HEK293 (cell line): ENCODE results near the gene CTRB1.

Experiments used
- CTCF ChIA-PET: fragments of 350-600 bp; formaldehyde crosslinking; extraction: SDS; loops from one replicate; lab custom pipeline; 2021; ENCODE audit warnings: antibody characterized with exemption; lab: Yijun Ruan, JAX
- POLR2A ChIA-PET: fragments of 300-600 bp; formaldehyde crosslinking; extraction: SDS; loops from one replicate; lab custom pipeline; 2020; ENCODE audit warnings: antibody characterized with exemption, inconsistent platforms; lab: Yijun Ruan, JAX
- H3K27ac ChIP-seq: fragments of 200-500 bp; sonication (Bioruptor generic); 2 replicates; pipeline ENCODE4 v1.5.1; 2014; ENCODE audit warnings: low read depth, low read length, control low read depth, inconsistent platforms; ENCODE audit errors: extremely low read depth
- H3K36me3 ChIP-seq, 2 experiments: fragments of 200-500 bp in 1 of 2; sonication (Bioruptor generic) in 1 of 2; 1 replicate in 1 of 2; 2 replicates in 1 of 2; pipeline ENCODE4 v1.5.1; 2014 to 2017; ENCODE audit warnings: inconsistent platforms in 2 of 2, low read length in 2 of 2; ENCODE audit not compliant: control insufficient read depth in 2 of 2, insufficient read depth in 1 of 2
- H3K4me1 ChIP-seq: fragments of 200-500 bp; sonication (Bioruptor generic); 2 replicates; pipeline ENCODE4 v1.5.1; 2014; ENCODE audit warnings: mild to moderate bottlenecking, low read length, inconsistent platforms; ENCODE audit not compliant: control insufficient read depth, insufficient read depth
- H3K4me3 ChIP-seq: 2 replicates; pipeline ENCODE4 v1.5.1; 2011; ENCODE audit warnings: low read depth, mild to moderate bottlenecking, control low read depth, low read length, moderate library complexity
- H3K9me3 ChIP-seq: fragments of 200-500 bp; sonication (Bioruptor generic); 2 replicates; pipeline ENCODE4 v1.5.1; 2014; ENCODE audit warnings: low read depth, low read length, inconsistent platforms; ENCODE audit not compliant: control insufficient read depth, insufficient read depth
- BCL11A ChIP-seq: fragments of 450-650 bp; formaldehyde crosslinking; IDR thresholded peaks from 2 replicates; pipeline ENCODE4 v1.5.1; 2016; ENCODE audit warnings: low read depth, missing biosample characterization, missing genetic modification characterization
- BCL11B ChIP-seq: fragments of 450-650 bp; formaldehyde crosslinking; IDR thresholded peaks from 2 replicates; pipeline ENCODE4 v1.5.1; 2016; ENCODE audit warnings: low read depth, missing biosample characterization, missing genetic modification characterization
- GLIS1 ChIP-seq: fragments of 450-650 bp; formaldehyde crosslinking; IDR thresholded peaks from 2 replicates; pipeline ENCODE4 v1.5.1; 2016; ENCODE audit warnings: missing biosample characterization, missing genetic modification characterization
- GLIS2 ChIP-seq: fragments of 450-650 bp; formaldehyde crosslinking; IDR thresholded peaks from 2 replicates; pipeline ENCODE4 v1.5.1; 2016; ENCODE audit warnings: missing biosample characterization, missing genetic modification characterization
- SCRT1 ChIP-seq: fragments of 450-650 bp; formaldehyde crosslinking; IDR thresholded peaks from 2 replicates; pipeline ENCODE4 v1.5.1; 2016; ENCODE audit warnings: missing biosample characterization, missing genetic modification characterization, borderline replicate concordance
- ZNF571 ChIP-seq: fragments of 450-650 bp; formaldehyde crosslinking; IDR thresholded peaks from 2 replicates; pipeline ENCODE4 v1.5.0; 2017; ENCODE audit warnings: missing biosample characterization, missing genetic modification characterization
- ZNF701 ChIP-seq: fragments of 450-650 bp; formaldehyde crosslinking; IDR thresholded peaks from 2 replicates; pipeline ENCODE4 v1.5.1; 2016; ENCODE audit warnings: missing biosample characterization, missing genetic modification characterization
- TF ChIP-seq, protein P1 (sequence below): fragments of 450-650 bp; formaldehyde crosslinking; IDR thresholded peaks from 2 replicates; pipeline ENCODE4 v1.5.1; 2016; ENCODE audit warnings: missing biosample characterization, missing genetic modification characterization, borderline replicate concordance
- TF ChIP-seq, protein P2 (sequence below): fragments of 450-650 bp; formaldehyde crosslinking; IDR thresholded peaks from 2 replicates; pipeline ENCODE4 v1.5.1; 2017; ENCODE audit warnings: missing biosample characterization, missing genetic modification characterization

CTRB1 gene

DNA sequence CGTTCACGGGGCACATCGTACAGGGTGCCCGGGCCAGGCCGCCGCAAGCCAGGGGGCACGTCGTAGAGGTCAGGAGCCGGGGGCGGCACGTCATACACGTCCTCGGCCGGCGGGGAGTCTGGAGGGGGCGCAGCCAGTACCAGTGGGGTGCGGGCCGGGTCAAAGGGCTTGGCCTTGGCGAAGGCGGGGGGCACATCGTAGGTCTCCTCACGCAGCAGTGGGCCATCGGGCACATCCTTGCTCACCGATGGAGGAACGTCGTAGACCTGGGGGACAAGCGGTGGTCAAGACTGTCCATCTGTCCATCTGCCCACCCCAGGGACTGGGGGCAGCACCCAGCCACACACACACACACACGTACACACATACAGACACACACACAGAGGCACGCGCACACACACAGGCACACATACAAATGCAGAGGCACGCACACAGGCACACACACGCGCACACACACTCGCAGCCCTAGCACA lies 17.0 kb downstream of the CTRB1 start:
- POLR2A ChIA-PET = no interaction called here

DNA sequence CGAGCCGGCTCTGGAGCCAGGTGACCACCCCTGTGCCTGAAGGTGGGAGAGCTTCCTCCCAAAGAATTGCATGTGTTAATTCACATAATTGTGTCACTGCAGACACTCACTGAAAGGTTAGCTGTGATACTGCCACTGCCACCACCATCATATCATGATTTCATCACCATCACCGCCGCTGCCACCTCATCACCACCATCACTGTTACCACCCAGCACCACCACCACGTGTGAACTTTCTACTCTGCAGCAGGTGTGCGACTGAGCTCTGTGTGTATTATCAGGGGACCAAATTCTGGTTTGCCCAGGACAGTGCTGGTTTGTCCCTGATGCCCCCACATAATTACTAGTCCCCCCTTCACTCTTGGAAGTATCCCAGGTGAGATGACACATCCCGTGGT lies 17.4 kb downstream of the CTRB1 start:
- H3K4me1 ChIP-seq = peaks cover 4% of the 10 kb centered on the region; the same call in 1 of the 2 replicates
- ChIA-PET CTCF (interaction anchor here (0.6 to 1.1 kb wide), 4 partner anchors 37 to 209 kb away, joined by 3 to 4 read pairs (median 4); no protein-coding TSS in a partner anchor), POLR2A (no interaction called here)
- H3K36me3 ChIP-seq = peaks cover 8 to 76% of the 10 kb centered on the region in 2 experiments
- TF ChIP-seq, protein P1, sequence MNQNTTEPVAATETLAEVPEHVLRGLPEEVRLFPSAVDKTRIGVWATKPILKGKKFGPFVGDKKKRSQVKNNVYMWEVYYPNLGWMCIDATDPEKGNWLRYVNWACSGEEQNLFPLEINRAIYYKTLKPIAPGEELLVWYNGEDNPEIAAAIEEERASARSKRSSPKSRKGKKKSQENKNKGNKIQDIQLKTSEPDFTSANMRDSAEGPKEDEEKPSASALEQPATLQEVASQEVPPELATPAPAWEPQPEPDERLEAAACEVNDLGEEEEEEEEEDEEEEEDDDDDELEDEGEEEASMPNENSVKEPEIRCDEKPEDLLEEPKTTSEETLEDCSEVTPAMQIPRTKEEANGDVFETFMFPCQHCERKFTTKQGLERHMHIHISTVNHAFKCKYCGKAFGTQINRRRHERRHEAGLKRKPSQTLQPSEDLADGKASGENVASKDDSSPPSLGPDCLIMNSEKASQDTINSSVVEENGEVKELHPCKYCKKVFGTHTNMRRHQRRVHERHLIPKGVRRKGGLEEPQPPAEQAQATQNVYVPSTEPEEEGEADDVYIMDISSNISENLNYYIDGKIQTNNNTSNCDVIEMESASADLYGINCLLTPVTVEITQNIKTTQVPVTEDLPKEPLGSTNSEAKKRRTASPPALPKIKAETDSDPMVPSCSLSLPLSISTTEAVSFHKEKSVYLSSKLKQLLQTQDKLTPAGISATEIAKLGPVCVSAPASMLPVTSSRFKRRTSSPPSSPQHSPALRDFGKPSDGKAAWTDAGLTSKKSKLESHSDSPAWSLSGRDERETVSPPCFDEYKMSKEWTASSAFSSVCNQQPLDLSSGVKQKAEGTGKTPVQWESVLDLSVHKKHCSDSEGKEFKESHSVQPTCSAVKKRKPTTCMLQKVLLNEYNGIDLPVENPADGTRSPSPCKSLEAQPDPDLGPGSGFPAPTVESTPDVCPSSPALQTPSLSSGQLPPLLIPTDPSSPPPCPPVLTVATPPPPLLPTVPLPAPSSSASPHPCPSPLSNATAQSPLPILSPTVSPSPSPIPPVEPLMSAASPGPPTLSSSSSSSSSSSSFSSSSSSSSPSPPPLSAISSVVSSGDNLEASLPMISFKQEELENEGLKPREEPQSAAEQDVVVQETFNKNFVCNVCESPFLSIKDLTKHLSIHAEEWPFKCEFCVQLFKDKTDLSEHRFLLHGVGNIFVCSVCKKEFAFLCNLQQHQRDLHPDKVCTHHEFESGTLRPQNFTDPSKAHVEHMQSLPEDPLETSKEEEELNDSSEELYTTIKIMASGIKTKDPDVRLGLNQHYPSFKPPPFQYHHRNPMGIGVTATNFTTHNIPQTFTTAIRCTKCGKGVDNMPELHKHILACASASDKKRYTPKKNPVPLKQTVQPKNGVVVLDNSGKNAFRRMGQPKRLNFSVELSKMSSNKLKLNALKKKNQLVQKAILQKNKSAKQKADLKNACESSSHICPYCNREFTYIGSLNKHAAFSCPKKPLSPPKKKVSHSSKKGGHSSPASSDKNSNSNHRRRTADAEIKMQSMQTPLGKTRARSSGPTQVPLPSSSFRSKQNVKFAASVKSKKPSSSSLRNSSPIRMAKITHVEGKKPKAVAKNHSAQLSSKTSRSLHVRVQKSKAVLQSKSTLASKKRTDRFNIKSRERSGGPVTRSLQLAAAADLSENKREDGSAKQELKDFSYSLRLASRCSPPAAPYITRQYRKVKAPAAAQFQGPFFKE (tag by site-specific recombination) = no peak
- TF ChIP-seq ZNF571 (tag by site-specific recombination) (no peak), SCRT1 (tag by site-specific recombination) (no peak)
- no peaks in the 10 kb centered on the region for H3K9me3 ChIP-seq
- no peak overlapping the region for H3K27ac ChIP-seq
- no peak overlapping the region for H3K4me3 ChIP-seq

More for the DNA sequence above, 17.0 kb downstream of the CTRB1 start:
- H3K27ac ChIP-seq = no peak overlapping the region
- CTCF ChIA-PET = no interaction called here
- H3K4me1 ChIP-seq = peaks cover 4% of the 10 kb centered on the region; the same call in 1 of the 2 replicates
- H3K4me3 ChIP-seq = no peak overlapping the region
- TF ChIP-seq BCL11B (tag by site-specific recombination) = peak; percentile 55; the same call in 1 of the 2 replicates
- TF ChIP-seq, protein P2, sequence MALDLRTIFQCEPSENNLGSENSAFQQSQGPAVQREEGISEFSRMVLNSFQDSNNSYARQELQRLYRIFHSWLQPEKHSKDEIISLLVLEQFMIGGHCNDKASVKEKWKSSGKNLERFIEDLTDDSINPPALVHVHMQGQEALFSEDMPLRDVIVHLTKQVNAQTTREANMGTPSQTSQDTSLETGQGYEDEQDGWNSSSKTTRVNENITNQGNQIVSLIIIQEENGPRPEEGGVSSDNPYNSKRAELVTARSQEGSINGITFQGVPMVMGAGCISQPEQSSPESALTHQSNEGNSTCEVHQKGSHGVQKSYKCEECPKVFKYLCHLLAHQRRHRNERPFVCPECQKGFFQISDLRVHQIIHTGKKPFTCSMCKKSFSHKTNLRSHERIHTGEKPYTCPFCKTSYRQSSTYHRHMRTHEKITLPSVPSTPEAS = peak; percentile 88
- no peak for TF ChIP-seq GLIS1 (tag by site-specific recombination)
- TF ChIP-seq BCL11A = peak; percentile 81
- TF ChIP-seq, all 188 proteins: peak for 3
- Histone ChIP-seq H3K36me3 (peaks cover 8 to 71% of the 10 kb centered on the region in 2 experiments), H3K9me3 (no peaks in the 10 kb centered on the region)

DNA sequence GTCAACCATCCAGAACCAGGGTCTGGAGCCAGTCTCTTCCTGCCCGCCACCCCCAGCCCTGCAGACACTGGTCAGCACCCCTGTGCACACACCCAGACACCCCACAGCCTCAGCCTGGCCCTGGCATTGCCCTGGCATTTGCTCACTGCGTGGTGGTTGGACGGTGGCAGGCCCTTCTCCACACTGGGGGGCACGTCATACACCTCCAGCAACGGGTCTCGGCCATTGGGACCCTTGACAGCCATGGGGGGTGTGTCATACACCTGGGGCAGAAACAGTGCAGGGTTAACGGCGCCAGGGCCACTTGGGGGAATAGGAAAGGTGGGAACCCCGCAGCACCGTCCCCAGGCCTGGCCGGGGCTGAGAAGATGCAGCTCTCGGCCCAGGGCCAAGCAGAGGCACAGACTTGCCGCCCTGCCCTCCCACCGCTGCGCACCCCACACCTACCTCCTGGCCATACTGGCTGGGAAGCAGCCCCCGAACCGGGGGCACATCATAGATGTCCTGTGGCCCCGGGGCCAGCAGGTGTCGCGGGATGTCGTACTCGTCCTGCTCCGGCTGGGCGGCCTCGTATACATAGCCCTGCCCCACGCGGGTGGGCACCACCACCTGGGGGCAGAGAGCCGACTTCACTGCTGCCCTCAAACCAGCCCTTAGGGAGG lies 18.1 kb downstream of the CTRB1 start:
- H3K36me3 ChIP-seq = peaks cover 8 to 78% of the 10 kb centered on the region in 2 experiments
- H3K4me1 ChIP-seq = peaks cover 4% of the 10 kb centered on the region; the same call in 1 of the 2 replicates
- TF ChIP-seq GLIS2 (0 out of 2 replicates have a peak, but pooled peaks have one; percentile 15), ZNF701 (no peak)
- CTCF ChIA-PET = interaction anchor here (0.6 to 1.1 kb wide), 5 partner anchors 37 to 208 kb away, joined by 3 to 4 read pairs (median 4); no protein-coding TSS in a partner anchor
- H3K4me3 ChIP-seq = no peak overlapping the region
- H3K27ac ChIP-seq = no peak overlapping the region
- no peaks in the 10 kb centered on the region for H3K9me3 ChIP-seq
- POLR2A ChIA-PET = no interaction called here
